NCI-H345 treated with DMSO at 0.1 percent for 48 hours (cell line): ENCODE results near the gene DTNB.

Source experiments
- DNase-seq: peaks from one replicate; lab custom pipeline; 2025; ENCODE audit not compliant: unreplicated experiment; lab: John Stamatoyannopoulos, UW

Gene DTNB

DNA sequence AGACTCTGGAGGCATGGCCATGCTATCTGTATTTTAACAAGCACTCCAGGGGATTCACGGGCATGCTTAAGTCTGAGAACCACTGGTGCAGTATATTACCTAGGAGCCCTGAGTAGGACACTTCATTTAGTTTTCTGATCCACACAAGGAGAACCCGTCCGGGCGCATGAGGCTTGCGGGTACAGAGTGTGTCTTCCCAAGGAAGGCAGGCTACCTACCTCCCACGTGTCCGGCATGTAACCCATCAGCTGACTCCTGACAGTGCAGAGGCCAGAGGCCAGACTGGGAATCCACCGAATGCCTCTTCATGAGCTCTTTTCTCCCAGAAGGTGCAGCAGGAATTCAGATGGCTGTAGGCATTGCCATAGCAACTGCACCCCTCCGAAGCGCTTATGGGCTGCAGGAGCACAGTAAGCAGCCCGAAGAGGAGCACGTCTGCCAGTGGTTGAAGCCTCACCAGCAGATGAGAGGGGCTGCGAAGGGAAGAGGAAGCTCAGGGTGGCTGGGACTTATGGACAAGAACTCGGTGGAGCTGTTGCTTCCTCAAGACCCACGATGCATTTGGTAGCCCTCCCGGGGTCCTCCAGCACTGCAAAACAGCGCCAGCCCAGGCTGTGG, 297.9 kb downstream of the DTNB start:
- DNase-seq = no peak

DNA sequence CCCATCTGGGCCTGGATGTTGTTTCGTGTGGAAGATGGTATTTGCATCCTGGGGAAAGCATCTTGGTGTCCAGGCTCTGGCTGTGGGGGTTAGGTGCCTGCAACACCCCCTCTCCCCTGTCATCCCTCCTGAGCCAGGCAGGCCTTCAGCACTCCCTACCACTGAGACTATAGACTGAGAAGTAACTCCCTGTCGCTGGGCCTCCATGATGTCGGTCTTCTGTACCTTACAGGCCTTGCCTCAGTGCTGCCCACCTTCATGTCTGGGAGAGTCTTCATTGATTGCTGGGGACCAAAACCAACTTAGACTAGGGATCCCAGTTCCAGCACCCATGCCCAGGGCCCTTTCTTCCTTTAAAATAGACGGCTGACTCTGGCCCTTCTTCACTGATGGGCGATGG, 298.6 kb downstream of the DTNB start:
- no peak for DNase-seq

DNA sequence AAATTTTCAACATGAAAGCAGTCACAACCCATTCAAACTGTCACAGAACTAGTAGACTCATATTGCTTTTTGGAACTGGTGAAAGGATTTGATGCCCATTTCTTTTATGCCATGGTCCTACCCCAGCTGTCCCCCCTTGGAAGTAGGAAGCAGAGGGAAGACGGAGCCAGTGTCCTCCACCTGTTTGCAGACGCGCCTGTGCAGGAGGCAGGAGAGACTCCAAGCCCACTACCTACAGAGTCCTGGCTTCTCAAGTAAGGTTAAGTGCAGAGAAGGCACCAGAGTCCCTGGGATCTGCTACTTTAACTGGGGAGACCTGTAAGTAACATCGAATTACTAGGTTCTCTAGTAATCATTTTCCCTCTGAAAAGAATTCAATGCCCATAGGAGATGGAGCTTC, 299.0 kb downstream of the DTNB start:
- no peak for DNase-seq

DNA sequence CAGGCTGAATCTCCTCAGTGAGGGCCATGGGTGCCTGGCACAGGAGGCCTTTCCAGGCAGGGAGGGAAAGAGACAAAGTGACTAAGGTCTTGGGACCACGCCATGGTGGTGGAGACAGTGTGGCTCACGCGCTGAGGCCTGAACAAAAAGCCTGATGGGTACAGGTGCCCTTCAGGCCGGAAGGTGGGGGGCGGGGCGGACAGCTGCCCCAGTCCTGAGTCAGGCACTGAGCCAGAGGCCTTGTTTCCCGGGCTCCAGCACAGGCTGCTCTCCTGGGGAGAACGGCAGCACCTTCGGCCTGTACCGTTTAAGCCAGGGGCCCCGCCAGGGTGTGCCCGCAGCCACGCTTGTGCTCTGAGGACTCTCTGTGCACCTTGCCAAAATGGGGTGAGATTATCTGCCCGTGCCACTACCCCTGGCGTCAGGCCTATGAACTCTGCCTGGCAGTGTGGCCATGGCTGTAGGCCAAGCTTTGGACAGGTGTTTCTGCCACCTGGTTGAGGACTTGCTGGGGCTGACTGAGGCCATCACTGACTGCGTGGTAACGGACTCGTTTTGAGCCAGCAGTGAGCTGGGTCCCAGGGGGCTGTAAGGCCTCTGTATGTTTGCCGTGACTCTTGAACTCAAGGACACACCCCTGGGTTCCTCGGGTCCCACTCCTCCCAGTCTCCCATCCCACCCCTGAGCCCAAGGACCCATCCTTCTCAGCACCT, 300.0 kb downstream of the DTNB start:
- DNase-seq = peak; percentile 68

DNA sequence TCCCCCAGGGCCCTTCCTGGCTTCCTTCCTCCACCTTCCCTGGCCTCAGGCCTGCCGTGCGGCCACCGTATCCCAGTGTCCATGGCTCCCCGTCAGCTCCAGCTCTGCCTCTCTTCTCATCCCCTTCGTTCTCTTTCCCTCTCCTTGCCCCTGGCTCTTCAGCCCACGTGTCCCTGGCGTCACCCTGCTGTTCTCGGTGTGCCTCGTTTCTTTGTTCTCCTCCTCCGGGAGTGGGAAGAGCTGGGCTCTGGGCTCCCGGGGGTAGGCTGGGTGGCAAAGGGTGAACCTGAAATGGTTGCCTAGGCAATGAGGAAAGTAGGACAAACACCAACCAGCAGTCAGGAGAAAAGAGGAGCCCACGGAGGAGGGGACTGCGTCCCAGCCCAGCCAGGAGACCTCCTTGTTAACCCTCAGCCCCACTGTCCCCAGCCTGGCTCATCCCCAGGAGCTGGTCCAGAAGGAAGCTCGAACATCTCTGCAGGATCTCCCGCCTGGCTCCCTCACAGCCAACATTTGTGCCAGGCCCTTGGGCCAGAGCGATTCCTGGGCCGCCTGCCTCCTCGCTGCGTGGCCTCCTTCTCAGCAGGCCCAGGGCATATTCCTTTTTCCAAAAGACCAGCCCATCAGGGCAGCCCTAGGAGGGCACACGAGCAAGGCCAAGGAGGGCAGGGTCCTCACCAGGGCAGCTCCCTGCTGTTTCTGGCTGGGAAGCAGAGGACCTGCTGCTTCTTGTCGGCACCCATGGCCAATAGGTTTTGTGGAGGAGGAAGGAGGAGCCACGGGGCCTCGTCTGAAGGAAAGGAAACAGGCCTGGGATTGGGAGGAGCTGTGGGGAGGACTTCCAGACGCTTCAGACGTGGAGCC, 300.7 kb downstream of the DTNB start:
- DNase-seq = no peak

DNA sequence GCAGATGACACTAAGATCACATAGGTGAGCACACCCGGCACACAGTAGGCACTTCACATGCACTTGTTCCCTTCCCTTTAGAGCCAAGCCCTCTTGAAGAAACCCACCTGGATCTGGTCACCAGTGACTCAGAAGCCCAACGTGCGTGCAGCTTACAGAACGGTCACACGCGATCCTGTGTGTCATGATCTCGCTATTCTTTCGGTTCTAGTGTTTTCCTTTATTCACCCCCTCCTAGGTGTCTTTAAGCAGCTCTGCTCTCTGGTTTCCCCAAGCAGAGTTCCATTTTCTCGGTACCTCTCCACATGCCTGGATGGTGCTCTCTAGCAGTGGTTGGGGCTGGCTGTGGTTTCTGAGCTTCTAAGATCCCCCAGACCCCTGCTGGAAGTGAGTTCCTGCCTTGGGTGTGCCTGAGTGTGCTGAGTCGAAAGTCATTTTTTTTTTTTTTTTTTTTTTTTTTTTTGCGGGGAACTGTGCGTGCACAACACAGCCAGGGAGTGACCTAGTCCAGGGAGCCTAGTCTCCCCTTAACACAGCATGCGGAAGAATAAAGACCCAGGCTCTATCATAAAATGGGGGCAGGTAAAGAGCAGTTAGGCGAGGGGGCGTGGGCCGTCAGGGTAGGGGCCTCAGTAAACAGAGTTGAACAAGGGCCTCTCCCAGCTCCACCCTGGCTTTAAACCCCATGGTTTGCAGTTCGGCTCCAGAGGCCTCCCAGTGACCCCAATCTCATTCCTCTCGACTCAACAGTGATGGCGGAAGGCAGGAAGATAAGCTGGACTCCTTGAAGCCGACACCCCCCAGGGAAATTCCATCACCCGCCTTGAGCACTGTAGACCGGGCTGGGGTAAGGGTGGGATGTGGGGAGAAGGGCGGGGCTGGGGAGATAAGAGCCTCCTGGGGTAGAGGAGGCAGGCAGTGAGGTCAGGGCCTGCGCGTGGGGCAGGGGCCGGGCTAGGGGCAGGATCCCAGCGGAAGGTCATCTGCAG, 301.8 kb downstream of the DTNB start:
- no peak for DNase-seq

DNA sequence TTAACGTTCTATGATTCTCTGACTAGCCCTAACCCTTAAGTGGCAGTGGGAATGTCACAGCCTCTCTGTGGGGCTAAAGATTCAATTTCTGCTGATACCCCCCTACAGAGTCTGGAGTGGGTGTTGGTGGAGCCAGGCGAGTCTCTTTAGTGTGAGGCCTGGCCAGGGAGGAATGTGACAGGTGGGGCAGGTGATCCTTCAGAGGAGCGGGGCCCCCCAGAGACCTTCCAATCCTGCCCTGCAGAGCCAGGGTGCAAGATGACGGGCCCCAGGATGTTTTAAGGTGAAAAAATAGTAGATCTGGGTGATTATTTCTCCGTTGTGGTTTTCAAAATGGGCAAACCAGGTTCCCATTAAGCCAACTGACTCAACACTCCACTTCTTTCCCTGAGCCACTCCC, 303.5 kb downstream of the DTNB start:
- no peak for DNase-seq

DNA sequence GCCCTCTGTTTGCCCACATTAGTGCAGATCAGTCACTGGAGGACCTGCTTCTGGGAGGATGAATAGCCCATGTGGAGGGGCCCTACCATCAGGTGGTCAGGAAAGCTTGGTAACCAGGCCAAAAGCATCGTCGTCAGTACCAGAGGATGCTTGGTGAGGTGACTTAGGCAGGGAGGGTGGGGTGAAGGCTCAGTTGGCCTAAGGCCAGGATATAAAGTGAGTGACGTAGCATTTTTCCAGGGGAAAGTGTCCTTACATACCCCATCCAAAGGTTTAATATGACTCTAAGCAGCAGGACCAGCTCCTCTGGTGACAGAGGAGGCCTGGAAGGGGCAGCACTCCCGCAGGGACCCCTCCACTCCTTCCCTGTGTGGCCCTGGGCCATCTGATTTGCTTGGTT, 303.9 kb downstream of the DTNB start:
- DNase-seq = no peak

DNA sequence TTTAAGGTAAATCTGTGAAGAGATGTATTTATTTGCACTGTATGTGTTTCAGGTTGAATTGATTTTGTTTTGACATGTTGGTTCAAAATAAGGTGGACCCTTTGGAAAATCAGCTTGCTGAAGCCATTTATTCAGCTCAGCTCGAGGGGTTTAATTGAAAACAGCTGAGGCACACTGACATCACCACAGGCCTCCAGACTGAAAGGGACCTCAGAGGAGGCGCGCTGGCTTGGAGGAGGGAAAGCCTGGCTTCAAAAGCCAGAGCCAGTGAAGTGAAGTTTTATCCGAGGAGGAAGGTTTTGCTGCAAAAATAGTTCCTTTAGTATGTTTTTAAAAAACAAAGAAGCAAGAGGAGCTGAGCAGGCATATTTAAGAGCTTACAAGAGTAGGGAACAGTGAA, 304.7 kb downstream of the DTNB start:
- no peak for DNase-seq

DNA sequence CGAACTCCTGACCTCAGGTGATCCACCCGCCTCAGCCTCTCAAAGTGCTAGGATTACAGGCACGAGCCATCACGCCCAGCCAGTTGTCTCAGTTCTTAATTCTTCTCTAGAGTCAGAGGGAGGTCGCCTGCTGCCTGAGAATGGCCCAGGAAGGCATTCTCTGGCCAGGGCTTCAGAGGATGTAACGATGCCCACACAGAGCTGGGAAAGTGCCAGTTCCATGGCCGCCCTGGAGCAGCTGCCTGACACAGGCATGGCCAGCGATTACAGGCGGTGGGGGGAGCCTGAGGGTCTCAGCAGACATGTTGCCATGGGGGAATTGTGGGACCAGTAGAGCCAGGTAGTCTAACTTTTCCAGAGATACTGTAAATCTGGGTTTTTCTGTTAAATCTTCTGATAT, 306.1 kb downstream of the DTNB start:
- no peak for DNase-seq

DNA sequence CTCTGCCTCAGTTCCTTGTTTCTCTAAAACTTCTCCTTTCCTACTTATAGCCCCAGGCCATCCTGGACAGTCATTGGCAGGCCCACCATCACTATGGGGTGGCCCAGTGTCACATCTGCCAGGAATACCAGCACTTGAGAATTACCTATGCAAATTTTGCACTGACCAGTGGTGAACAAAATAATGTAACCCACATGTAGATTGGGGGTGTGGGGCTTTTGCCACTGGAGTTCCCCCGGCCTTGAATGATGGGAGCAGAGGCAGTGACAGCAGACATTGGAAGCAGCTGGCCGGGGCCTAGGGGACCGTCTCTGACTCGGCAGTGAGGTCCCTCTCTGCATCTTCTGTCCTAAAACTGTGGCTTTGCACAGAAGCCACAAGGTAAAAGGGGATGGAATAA, 306.7 kb downstream of the DTNB start:
- no peak for DNase-seq

DNA sequence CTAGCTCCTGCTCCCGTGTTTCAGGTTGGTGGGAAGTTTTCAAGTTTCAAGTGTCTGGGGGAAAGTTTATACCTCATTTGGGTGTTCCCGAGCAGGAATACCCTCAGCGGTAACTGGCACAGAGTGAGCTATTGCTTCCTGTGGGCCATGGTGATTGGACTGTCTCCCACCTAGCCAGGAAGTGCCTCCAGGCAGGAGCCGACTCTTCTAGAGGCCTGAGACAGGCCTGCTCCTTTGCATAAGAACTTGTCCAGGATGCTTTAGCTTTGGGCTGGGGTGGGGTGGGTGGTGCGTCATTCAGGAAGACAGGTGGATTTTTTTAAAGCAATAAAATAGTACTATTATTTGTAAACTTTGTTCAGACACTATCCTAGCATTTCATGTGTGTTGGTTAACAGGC, 308.1 kb downstream of the DTNB start:
- no peak for DNase-seq

DNA sequence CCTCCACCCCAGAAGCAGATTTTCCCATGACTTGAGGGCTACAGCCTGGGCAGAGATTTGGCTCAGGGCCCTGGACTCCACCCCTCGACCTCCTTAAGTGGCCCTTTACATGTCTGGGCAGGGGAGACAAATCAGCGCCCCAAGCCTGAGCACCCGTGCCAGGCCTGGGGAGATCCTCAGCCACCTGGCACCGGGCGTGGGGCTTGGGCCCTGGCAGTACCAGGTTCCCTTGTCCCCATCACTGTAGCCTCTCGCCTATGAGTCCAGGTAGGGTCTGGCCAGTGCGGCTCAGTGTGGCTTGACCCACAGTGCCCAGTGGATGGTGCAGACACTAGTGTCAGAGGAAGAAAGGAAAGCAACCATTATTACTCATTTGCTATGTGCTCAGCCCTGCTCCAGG, 309.6 kb downstream of the DTNB start:
- no peak for DNase-seq

DNA sequence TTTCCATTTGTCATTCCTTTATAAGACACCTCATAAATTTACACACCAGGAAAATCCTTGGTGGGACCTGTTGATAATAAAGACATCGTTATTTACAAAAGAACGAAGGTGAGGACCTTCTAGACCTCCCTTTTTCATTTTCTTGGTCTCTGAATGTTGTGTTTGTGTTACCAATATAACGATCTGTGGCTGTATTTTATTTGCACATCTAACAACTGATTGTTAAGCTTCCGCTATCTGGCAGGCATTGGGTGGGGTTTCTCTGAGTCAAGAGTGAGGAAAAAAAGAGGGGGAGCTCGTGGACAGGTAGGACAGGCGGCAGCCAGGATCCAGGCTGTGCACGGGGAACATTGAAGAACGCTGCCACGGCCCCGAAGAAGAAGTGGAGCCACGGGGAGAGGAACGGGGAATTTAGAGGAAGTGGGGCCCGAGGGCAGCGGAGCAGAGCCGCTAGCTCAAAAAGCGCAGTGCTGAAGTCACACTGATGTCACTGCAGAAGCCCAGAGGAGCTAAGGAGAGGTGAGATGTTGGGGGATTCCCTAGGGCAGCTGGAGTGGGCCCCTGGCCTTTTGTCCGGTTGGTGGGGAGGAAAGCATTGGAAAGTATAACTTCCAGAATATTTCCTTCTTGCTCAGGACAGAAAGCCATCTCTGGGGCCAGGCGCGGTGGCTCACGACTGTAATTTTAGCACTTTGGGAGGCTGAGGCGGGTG, 310.8 kb downstream of the DTNB start:
- no peak for DNase-seq

DNA sequence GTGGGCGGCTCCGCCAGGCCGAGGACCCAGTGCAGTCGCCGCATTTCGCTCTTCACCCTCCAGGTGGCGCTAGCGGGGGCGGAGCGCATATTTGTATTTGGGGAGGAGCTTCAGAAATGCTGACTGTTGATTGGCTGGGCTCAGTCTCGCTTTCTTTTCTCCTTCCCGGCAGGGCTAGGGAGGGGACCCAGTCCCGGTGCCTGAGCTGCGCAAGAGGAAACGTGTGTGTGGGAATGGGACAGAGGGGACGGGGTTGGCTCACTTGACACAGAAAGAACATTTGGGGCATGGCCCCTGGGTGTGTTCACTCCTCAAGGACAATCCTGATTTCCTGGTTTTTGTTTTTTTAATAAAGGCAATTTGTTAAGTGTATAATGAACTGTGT, 311.3 kb downstream of the DTNB start:
- peak; percentile 95 for DNase-seq

DNA sequence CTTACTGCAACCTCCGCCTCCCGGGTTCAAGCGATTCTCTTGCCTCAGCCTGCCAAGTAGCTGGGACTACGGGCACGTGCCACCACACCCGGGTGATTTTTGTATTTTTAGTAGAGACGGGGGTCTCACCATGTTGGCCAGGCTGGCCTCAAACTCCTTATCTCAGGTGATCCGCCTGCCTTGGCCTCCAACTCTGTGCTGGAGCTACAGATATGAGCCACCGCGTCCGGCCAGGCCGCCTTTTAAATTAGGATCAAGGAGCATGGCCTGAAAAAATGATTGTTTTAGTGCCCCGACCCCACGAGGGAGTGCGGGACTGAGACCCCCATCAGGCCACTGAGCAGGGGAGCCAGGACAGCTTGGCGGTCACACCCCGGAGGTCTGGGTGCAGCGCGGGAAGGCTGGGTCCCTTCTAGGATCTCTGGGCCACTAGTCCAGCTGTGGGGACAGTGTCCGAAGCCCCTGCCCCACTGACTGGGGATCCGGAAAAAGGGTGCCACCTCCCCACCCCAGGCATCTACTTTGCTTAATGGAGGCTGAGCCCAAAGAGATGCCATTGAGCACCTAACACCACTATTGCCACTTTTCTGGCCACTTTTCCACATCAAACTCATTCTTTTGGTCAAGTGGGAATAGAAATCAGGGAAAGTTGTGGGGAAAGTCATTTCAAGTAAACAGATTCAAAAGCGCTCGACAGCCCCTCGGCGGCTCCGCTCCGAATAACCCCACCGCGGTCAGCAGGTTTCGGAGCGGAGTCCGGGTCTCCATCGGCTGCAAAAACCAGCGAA, 311.9 kb downstream of the DTNB start:
- DNase-seq = no peak

DNA sequence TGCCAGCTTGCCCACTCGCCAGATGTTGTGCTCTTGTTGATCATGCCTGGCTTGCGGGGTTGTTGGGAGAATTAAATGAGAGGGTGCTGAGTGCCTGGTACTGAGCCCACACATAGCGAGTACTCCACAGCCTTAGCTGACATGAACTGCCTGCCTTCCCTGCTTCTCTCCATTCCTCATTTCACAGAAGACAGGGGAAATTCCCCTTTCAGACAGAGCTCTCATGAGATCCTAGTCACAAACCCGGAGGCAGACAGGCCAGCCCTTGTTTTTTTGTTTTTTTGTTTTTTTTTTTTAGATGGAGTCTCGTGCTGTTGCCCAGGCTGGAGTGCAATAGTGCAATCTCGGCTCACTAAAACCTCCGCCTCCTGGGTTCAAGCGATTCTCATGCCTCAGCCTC, 314.5 kb downstream of the DTNB start:
- no peak for DNase-seq

DNA sequence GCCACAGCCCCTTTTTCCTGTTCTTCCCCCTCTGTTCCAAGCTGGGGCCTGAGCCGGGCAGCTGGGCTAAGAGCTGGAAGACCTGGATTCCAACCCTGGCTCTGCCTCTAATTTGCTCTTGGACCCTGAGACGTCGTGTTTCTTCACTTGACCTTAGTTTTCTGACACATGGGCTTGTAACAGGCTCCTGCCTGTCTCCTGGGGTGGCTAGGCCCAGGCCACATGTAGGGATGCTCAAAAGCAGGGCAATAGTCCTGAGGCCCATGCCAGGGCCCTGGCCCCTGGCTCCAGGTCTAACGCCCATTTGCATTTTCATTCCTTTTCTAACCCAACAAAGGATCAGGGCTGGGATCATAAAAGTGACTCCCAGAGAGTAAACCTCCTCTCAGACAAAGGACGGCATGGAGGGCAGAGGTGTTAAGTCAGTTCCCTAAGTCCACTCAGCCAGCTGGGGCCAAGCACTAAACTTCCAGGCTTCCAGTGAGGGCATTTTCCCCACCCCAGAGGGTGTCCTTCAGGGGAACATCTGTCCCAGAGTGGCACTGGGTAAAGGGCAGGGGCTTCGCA, 315.0 kb downstream of the DTNB start:
- DNase-seq = no peak

DNA sequence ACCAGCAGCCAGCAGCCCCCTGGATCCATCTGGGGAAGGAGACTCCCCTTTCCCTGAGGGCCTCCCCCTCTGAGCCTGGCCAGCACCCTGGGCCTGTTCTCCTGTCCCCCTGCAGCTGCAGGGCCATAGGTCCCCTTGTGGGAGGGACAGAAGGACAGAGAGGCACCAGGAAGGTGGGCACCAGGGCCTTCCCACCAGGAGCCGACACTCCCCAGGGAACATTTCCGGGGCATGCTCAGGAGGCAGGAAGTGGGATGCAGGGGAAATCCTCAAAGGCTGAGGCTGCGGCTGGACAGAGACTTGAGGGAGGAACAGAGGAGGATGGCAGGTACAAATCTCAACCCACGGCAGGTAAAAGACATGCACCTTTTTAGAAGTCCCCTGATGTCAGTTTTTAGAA, 317.3 kb downstream of the DTNB start:
- no peak for DNase-seq
